HG02970 (cell line): ENCODE data around the gene MMP25.
A peak's percentile ranks its signal among the peaks of the same experiment; 100 is the strongest.

ENCODE experiments used
- ATAC-seq: cut with Tn5 transposase; IDR thresholded peaks from one replicate; pipeline ENCODE4 v1.9.1; 2021; ENCODE audit warnings: mild to moderate bottlenecking, moderate library complexity, moderate number of reproducible peaks; ENCODE audit not compliant: unreplicated experiment, low FRiP score

The MMP25 gene

GRCh38 chr16:3045758-3046640 lies at the start of gene MMP25:
Gene MMP25, plus strand, starts transcription at chr16:3046561. Its CDS starts 357 bp downstream, at chr16:3046918.
- ATAC-seq: no peak

- no peak for ATAC-seq
Observed at GRCh38 chr16:2999929-3000328, 46.4 kb upstream of the MMP25 start.

GRCh38 chr16:3000540-3000939 lies 45.8 kb upstream of the MMP25 start:
- ATAC-seq: no peak

GRCh38 chr16:3001316-3001715 lies 45.0 kb upstream of the MMP25 start:
- no peak for ATAC-seq

- peak; percentile 94 for ATAC-seq
Observed at GRCh38 chr16:3003582-3004270, 42.6 kb upstream of the MMP25 start.

- no peak for ATAC-seq
Observed at GRCh38 chr16:3004319-3004718, 42.0 kb upstream of the MMP25 start.

GRCh38 chr16:3004781-3005284 lies 41.5 kb upstream of the MMP25 start:
- ATAC-seq: no peak

- no peak for ATAC-seq
Observed at GRCh38 chr16:3007059-3007956, 39.1 kb upstream of the MMP25 start.

- no peak for ATAC-seq
Observed at GRCh38 chr16:3007957-3008689, 38.2 kb upstream of the MMP25 start.

GRCh38 chr16:3008690-3009037 lies 37.7 kb upstream of the MMP25 start:
- no peak for ATAC-seq

GRCh38 chr16:3009568-3010390 lies 36.6 kb upstream of the MMP25 start:
- no peak for ATAC-seq

- ATAC-seq: no peak
Observed at GRCh38 chr16:3010510-3010909, 35.9 kb upstream of the MMP25 start.

GRCh38 chr16:3012246-3012645 lies 34.1 kb upstream of the MMP25 start:
- no peak for ATAC-seq

- ATAC-seq: no peak
Observed at GRCh38 chr16:3012828-3013420, 33.4 kb upstream of the MMP25 start, which contains the start of gene CLDN9. Gene CLDN9, plus strand, starts transcription at chr16:3012923. Its CDS starts 440 bp downstream, at chr16:3013363.

GRCh38 chr16:3013491-3013951 lies 32.8 kb upstream of the MMP25 start:
- ATAC-seq: no peak

GRCh38 chr16:3013998-3014690 lies 32.2 kb upstream of the MMP25 start:
- ATAC-seq: no peak

- ATAC-seq: no peak
Observed at GRCh38 chr16:3014971-3015370, 31.4 kb upstream of the MMP25 start.
